GM13976 (cell line): ENCODE results near the gene ABCB4.
A peak's percentile ranks its signal among the peaks of the same experiment; 100 is the strongest.

ENCODE experiments used
- DNase-seq: peaks from one replicate; pipeline ENCODE4 v3.0.0; 2012; ENCODE audit warnings: low spot score
- CTCF ChIP-seq: IDR thresholded peaks from 2 replicates; pipeline ENCODE4 v1.5.1; 2012; ENCODE audit warnings: borderline replicate concordance, mild to moderate bottlenecking; ENCODE audit not compliant: insufficient read depth; ENCODE audit errors: extremely low read depth, missing control alignments, control extremely low read depth
- in situ Hi-C: fragments of 300-500 bp; cut with MboI; formaldehyde crosslinking; loops from one replicate; pipeline ENCODE4 v1.12.0; 2022; ENCODE audit warnings: low sequenced_read_pairs, mixed read lengths, inconsistent platforms; ENCODE audit not compliant: unreplicated experiment

Gene ABCB4

GRCh38 chr7:87480386-87480785, 4.9 kb upstream of the ABCB4 start:
- no peak for DNase-seq
- TF ChIP-seq CTCF, result no peak
- in situ Hi-C loops, result no loop called here

- in situ Hi-C loops, result no loop called here
- no peak for TF ChIP-seq CTCF
- DNase-seq, result no peak
These were observed 4.5 kb upstream of the ABCB4 start for GRCh38 chr7:87479951-87480350.

GRCh38 chr7:87476179-87476557, 688 bp upstream of the ABCB4 start:
- in situ Hi-C loops, result no loop called here
- no peak for DNase-seq
- TF ChIP-seq CTCF, result no peak

GRCh38 chr7:87474533-87475358, 734 bp downstream of the ABCB4 start:
- DNase-seq, result peak; percentile 65
- no peak for TF ChIP-seq CTCF
- in situ Hi-C loops, result no loop called here

DNA sequence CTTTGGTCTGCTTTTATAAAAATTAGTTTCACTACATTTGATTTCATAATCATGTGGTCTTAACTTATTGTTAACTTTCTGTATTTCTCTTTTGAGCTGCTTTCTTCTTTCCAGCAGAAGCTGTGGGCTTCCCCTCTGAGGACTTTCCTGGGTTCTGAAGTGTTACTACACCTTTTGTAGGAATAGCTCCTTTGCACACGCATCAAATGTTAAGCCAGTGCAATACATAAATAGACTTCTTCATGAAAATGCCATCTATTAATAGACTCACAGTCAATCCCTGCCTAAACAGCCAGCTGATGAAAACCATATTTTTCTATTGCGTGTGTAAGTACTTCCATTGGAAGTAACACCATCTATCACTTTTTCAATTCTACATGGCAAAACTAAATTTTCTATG, 1.5 kb downstream of the ABCB4 start:
- DNase-seq, result no peak
- TF ChIP-seq CTCF, result no peak
- in situ Hi-C loops, result no loop called here

GRCh38 chr7:87473192-87473591, 2.3 kb downstream of the ABCB4 start:
- TF ChIP-seq CTCF, result no peak
- in situ Hi-C loops, result no loop called here
- DNase-seq, result no peak
